HG02571 (cell line): ENCODE results near the gene GPBP1L1.
"Not testable (repeated sequence)": the region's sequence is repeated elsewhere in the genome, so short reads cannot be mapped to it uniquely, and the experiment has no call there.

Experiments used
- ATAC-seq: cut with Tn5 transposase; IDR thresholded peaks from one replicate; pipeline ENCODE4 v1.9.1; 2021; ENCODE audit warnings: mild to moderate bottlenecking, moderate library complexity; ENCODE audit not compliant: unreplicated experiment

The GPBP1L1 gene

DNA sequence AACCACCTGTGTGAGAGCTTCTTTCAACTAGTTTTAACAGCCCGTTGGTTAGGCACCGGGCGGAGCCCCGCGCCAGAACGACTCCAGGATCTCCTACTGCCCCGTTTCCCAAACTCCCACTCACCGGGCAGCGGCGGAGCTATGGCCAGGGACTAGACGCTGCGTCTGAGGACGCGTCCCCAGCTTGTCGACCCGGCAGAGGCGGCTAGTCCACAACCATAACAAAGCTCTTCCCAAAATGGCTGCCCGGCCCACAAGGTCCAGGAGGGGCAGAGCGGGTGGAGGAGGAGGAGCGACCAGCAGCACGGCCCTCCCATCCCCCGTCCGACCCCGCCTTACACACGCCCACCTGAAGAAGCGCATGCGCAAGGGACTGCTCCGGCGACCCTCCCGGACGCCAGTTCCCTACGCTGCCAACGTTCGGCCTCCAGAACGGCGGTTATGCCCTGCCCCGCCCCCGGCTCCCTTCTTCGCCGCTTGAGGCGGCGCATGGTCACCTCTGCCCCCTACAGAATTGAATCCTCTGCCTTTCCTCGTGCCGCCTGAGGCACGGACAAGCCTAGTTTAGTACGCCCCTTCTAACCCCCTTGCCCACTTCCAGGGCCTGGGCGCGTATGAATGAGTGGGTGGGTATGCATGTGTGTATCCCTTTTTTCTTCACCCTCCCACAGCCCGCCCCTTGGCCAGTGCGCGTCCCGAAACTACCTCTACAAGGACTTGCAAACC is at the start of gene GPBP1L1:
Gene GPBP1L1 (minus strand): TSS at position 246 of the 726 bp plus-strand sequence. CDS start 27,446 bp downstream, outside the sequence.
- ATAC-seq = peak; percentile 56

DNA sequence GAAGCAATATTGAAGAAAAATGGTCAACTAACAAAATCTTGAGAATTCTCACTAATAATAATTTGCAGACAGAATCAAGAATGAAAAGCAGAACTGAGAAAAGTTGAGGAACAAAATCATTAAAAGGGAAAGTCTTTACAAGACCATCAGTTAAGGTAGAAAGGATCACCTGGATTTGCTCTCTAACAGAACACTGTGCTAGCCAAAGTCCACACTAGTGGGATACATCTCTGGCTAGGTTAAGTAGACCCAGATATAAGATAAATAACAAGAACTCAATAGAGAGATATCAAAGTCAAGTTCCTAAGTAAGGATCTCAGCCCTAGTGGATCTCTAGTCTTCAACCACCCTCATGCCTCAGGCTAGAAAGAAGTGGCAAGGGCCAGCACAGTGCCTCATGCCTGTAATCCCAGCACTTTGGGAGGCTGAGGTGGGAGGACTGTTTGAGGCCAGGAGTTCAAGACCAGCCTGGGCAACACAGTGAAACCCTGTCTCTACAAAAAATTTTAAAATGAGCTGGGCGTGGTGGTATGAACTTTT is 44.5 kb upstream of the GPBP1L1 start:
- no peak for ATAC-seq

DNA sequence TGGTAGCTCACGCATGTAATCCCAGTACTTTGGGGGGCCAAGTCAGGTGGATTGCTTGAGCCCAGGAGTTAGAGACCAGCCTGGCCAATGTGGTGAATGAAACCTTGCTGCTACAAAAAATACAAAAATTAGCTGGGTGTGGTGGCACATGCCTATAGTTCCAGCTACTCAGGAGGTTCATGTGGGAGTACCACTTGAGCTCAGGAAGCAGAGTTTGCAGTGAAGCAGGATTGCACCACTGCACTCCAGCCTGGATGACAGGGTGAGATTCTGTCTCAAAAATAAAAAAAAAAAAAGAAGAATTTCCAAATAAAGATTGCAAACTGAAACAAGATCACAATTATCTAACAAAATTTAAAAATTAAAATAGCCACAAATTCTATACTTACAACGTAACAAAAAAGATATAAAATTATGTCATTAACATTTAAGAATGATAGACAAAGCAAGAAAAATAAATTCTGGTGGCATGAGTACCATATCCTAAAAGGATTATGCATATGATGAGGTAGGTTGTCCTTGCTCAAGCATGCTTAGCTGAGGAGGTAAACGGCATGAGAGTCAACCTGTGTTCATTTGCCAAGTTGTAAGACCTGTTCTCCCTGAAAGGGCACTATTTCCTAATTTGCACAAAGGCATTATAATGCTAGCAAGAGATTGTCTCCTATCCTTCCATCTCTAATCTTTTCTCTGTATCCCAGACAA is 43.9 kb upstream of the GPBP1L1 start:
- no peak for ATAC-seq

DNA sequence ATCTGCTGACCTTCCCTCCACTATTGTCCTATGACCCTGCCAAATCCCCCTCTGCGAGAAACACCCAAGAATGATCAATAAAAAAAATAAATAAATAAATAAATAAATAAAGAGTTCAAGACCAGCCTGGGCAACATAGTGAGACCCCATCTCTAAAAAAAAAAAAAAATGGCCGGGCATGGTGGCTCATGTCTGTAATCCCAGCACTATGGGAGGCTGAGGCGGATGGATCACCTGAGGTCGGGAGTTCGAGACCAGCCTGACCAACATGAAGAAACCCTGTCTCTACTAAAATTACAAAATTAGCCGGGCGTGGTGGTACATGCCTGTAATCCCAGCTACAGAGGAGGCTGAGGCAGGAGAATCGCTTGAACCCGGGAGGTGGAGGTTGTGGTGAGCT is 39.7 kb upstream of the GPBP1L1 start:
- not testable (repeated sequence) for ATAC-seq

GRCh38 chr1:45723248-45723930 is 37.1 kb upstream of the GPBP1L1 start:
- ATAC-seq = no peak

DNA sequence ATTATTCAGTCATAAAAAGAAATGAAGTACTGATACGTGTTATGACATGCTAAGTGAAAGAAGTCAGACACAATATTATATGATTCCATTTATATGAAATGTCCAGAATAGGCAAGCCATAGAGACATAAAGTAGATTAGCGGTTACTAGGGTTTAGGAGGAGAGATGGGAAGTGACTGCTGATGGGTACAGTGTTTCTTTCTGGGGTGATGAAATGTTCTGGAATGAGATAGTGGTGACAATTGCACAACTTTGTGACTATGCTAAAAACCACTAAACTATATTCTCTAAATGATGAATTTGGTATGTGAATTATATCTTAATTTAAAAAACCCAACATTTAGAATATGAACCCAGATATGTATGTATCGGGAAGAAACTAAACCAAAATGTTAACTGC is 36.5 kb upstream of the GPBP1L1 start:
- no peak for ATAC-seq

DNA sequence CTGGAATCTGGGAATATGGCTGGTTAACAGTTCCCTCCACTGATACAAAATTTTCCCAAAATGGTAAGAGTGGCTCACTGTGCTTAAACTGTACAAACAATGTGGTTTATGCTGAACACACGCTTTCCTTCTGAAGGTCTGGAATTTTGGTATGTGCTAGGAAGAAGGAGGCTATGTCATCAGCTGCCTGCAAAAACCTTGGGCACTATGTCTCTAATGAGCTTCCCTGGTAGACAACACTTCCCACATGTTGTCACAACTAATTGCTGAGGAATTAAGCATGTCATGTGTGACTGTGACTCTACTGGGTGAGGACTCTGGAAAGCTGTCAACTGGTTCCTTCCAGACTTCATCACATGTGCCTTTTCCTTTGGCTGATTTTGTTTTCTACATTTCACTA is 34.9 kb upstream of the GPBP1L1 start:
- no peak for ATAC-seq

- no peak for ATAC-seq
Measured at GRCh38 chr1:45718289-45718688, 32.0 kb upstream of the GPBP1L1 start.

DNA sequence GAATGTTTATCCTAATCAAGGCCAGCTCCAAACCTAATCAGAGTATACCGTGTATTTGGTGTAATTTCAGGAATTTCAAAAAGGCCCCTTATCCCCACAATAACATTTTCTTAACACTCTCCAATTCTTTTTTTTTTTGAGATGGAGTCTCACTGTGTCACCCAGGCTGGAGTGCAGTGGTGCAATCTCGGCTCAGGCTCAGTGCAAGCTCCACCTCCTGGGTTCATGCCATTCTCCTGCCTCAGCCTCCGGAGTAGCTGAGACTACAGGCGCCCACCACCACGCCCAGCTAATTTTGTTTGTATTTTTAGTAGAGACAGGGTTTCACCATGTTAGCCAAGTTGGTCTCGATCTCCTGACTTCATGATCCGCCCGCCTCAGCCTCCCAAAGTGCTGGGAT is 31.1 kb upstream of the GPBP1L1 start:
- ATAC-seq = not testable (repeated sequence)

- ATAC-seq = no peak
Measured at GRCh38 chr1:45716700-45717099, 30.4 kb upstream of the GPBP1L1 start.

DNA sequence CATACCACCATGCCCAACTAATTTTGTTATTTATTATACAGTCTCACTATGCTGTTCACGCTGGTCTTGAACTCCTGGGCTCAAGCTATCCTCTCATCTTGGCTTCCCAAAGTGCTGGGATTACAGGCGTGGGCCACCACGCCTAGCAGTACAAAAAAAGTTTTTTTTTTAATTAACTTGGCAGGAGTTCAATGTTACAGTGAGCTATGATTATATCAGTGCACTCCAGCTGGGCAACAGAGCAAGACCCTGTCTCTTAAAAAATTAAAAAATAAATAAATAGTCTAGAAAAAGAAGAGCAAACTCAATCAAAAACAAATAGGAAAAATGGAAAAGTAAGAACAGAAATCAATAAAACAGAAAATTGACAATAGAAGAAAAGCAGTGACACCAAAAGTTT is 27.4 kb upstream of the GPBP1L1 start:
- ATAC-seq = no peak

DNA sequence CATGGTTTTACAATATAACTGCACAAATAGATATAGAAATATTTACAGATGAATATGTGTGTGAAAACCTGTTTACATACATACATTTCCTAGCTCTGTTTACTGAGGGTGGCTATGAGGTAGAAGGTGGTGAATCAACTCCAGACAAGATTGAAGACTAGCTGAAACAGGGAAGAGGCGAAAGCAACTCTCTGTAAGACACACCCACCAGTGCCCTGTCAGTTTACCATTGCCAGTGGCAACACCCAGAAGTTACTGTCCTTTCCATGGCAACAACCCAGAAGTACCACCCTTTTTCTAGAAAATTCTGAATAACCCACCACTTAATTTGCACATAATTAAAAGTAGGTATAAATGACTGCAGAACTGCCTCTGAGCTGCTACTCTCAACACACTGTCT is 18.3 kb upstream of the GPBP1L1 start:
- ATAC-seq = no peak

DNA sequence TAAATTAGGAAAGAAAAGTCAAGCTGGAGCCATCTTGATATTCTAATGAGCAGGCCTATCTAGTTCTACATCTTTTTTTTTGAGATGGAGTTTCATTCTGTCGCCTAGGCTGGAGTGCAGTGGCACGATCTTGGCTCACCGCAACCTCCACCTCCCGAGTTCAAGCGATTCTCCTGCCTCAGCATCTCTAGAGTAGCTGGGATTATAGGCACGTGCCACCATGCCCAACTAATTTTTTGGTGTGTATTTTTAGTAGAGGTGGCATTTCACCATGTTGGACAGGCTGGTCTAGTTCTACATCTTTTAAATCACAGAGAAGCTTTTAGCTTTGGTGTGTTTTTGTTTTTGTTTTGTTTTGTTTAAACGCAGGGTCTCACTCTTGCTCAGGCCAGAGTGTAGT is 8.5 kb upstream of the GPBP1L1 start:
- no peak for ATAC-seq

DNA sequence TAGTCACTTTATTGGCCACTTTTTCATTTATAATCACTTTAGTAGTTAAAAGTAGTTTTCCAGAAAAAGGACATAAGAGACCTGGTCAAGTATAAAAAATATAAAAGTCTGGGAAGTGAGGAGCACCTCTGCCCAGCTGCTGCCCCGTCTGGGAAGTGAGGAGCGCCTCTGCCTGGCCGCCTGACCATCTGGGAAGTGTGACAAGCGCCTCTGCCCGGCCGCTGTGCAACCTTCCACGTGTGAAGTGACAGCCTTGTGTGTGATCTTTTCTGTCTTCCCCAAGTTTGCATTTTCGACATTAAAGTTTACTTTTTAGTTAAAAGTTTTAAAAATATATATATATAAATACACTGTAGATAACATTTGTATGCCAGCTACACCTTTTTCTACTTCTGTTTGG is 7.5 kb upstream of the GPBP1L1 start:
- not testable (repeated sequence) for ATAC-seq

DNA sequence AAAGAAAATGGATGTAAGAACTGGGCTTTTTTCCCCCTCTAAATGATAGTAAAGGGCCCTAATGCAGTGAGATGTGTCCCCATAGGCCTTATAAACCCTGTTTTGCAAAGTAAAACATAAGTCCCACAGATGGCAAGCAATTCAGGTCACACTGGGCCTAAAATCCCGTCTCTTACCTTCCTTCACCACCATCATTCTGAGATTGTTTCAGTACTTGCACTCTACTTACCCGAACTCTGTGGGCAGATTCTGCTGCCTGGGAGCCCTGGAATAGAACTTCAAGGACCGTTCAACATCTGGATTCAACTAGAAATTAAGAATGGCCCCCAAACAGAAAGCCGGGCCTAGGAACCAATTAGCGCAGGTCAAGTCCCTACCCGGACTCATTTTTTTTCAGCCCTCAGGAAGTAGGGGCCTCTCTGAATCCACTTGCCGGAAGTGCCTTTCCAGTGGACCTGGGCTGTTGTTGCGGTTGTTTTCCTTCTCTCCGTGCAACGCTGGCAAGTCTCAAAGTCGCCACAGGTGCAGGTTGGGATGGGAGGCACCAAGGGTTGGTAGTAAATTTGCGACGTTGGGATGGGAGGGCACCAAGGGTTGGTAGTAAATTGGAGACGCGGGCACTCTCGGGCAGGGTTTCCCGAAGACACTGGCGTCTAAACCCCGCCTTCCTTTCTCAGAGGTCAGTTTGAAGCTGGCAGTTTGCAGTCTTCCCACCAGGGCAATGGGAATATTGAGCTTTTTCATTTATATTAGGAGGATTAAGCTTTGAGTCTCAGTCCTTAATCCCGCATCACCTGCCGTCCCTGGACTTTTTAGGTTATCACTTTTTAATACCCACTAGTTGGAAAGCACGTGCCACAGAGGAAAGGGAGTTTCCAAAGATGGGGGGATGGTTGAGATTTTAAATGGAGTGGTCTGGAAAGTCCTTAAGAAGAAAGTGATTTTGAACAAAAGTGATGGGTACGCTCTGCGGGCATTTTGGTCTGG is 1.7 kb upstream of the GPBP1L1 start, which contains the start of gene TMEM69:
Gene TMEM69 (plus strand): TSS at position 428 of the 987 bp plus-strand sequence. CDS start 2,888 bp downstream, outside the sequence.
- ATAC-seq = no peak

DNA sequence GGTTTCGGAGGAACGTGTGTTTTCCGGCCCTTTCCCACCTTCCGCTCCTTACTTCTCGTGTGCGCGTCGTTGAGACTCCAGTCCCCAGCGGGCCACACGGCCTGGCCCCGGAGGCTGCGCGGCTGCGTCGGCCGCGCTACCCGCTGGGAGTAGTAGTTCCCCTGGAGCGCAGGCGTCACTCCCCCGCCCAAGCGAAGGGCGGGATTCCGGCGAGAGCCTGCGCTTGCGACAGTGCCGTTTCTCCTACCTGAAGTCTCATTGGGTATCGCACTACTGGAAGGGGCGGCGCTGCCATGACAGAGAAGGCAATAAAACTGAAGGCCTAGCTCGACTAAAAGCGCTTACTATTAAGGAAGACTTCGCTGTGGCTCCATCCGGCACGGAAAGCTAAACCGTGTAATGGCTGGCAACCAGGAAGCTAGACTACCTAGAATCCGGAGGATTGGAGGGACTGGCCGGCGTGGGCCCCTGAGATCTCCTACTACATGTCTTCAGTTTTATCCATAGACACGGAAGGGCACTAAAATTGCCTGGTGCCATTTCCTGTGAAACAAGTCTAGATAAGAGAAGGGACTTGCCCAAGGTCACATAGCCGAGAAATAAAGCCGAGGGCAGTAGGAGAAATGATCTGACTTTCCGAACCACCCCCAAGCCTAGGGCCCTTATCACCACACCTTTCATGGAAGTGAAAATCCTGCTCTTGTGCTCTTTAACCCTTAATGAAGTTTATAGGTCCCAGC is 851 bp upstream of the GPBP1L1 start:
- peak; percentile 73 for ATAC-seq

- peak; percentile 16 for ATAC-seq
Measured at GRCh38 chr1:45686015-45686287, 382 bp downstream of the GPBP1L1 start.

GRCh38 chr1:45685308-45686014 is 872 bp downstream of the GPBP1L1 start:
- no peak for ATAC-seq

DNA sequence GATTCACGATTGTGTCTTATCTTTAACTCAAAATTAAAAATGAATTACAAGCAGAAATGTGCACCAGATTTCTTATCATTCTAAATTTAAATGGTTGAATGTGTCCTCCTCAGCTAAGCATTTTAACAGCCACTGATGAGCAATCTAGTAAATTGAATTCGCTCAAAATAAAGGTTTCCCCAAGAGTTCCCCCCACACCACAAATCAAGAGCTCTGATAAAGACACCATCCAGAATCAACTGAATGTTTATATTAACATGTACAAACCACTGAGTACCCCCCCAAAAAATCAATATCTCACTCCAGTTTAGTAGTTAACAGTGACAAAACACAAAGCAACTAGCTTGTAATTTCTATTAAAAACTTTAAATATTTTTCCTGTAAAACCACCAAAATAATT is 1.9 kb downstream of the GPBP1L1 start:
- no peak for ATAC-seq
